Hepatocyte (in vitro differentiated cells): Measurements from ENCODE around the gene KLHL20. TPM values are rescaled to one million over a fixed set of nuclear protein-coding genes. Genes with fewer than 3 reads are reported as not detected.
"Not testable (repeated sequence)": the region's sequence is repeated elsewhere in the genome, so short reads cannot be mapped to it uniquely, and the experiment has no call there.

Experiments used
- DNase-seq: peaks from one replicate; pipeline ENCODE4 v3.0.0-alpha.2; 2016; ENCODE audit warnings: low spot score
- H2AFZ ChIP-seq: fragments of 200-600 bp; sonication (generic); 2 replicates; pipeline ENCODE4 v1.6.0; 2016; ENCODE audit warnings: antibody characterized with exemption, mild to moderate bottlenecking
- H3K27ac ChIP-seq: fragments of 200-600 bp; sonication (generic); 2 replicates; pipeline ENCODE4 v1.5.1; 2016; ENCODE audit warnings: mild to moderate bottlenecking
- H3K27me3 ChIP-seq: fragments of 200-600 bp; sonication (generic); 2 replicates; pipeline ENCODE4 v1.6.1; 2016
- H3K36me3 ChIP-seq: fragments of 200-600 bp; sonication (generic); replicated peaks from 2 replicates; pipeline ENCODE4 v1.5.1; 2016; ENCODE audit warnings: low read depth; ENCODE audit not compliant: insufficient read depth
- H3K4me1 ChIP-seq: fragments of 200-600 bp; sonication (generic); 2 replicates; pipeline ENCODE4 v1.5.1; 2016; ENCODE audit warnings: mild to moderate bottlenecking, moderate library complexity; ENCODE audit not compliant: insufficient read depth
- H3K4me2 ChIP-seq: fragments of 200-600 bp; sonication (generic); 2 replicates; pipeline ENCODE4 v1.6.0; 2016
- H3K4me3 ChIP-seq: fragments of 200-600 bp; sonication (generic); 2 replicates; pipeline ENCODE4 v1.5.1; 2016; ENCODE audit warnings: mild to moderate bottlenecking
- H3K79me2 ChIP-seq: fragments of 200-600 bp; sonication (generic); 2 replicates; pipeline ENCODE4 v1.6.0; 2017; ENCODE audit warnings: mild to moderate bottlenecking
- H3K9me2 ChIP-seq: fragments of 200-600 bp; sonication (generic); replicated peaks from 2 replicates; pipeline ENCODE4 v1.6.0; 2017; ENCODE audit warnings: mild to moderate bottlenecking; ENCODE audit not compliant: insufficient read depth
- H3K9me3 ChIP-seq: fragments of 200-600 bp; sonication (generic); 2 replicates; pipeline ENCODE4 v1.5.1; 2016; ENCODE audit warnings: low read depth, mild to moderate bottlenecking
- H4K20me1 ChIP-seq: fragments of 200-600 bp; sonication (generic); 2 replicates; pipeline ENCODE4 v1.6.0; 2016; ENCODE audit warnings: mild to moderate bottlenecking; ENCODE audit not compliant: insufficient read depth, poor library complexity, severe bottlenecking
- CTCF ChIP-seq: fragments of 200-600 bp; sonication (generic); IDR thresholded peaks from 2 replicates; pipeline ENCODE4 v1.5.1; 2016; ENCODE audit warnings: antibody characterized with exemption, mild to moderate bottlenecking; ENCODE audit not compliant: poor library complexity
- EZH2 ChIP-seq: fragments of 200-600 bp; sonication (generic); IDR thresholded peaks from 2 replicates; pipeline ENCODE4 v1.6.1; 2016; ENCODE audit warnings: antibody characterized with exemption, mild to moderate bottlenecking, borderline replicate concordance
- EZH2phosphoT487 ChIP-seq: fragments of 200-600 bp; sonication (generic); IDR thresholded peaks from one replicate; pipeline ENCODE4 v1.6.1; 2018; ENCODE audit warnings: antibody characterized with exemption, mild to moderate bottlenecking, low read depth, moderate library complexity; ENCODE audit not compliant: unreplicated experiment, severe bottlenecking
- whole genome bisulfite sequencing: methylation state at CpG from one replicate; pipeline ENCODE4 v1.1.6; 2016; ENCODE audit warnings: low lambda C conversion rate; ENCODE audit errors: missing lambda C conversion rate; 5-methylcytosine and 5-hydroxymethylcytosine counted together
- polyA plus RNA-seq: library from polyadenylated mRNA; unstranded; fragments of >200 nt; fragmentation: Nextera tagmentation; extraction: Ambion mirVana; gene quantifications from 2 replicates; pipeline ENCODE4 v1.2.1, GENCODE V29; 2016
- total RNA-seq: library from RNA; depleted of rRNA; stranded (reverse); fragments of >200 nt; gene quantifications from 2 replicates; pipeline ENCODE4 v1.2.3, GENCODE V29; 2014

Gene KLHL20
- total and polyA plus RNA-seq, 2 experiments from 2014 or later = 10.0 to 23.1 TPM

- WGBS = 98% methylated on average over 2 of the region's 2 CpGs
- H3K4me1 ChIP-seq = no peaks in the 10 kb centered on the region
- H3K79me2 ChIP-seq = no peaks in the 10 kb centered on the region
- H3K9me3 ChIP-seq = no peaks in the 10 kb centered on the region
- H2AFZ ChIP-seq = no peak overlapping the region
- no peak for DNase-seq
- no peak overlapping the region for H3K4me2 ChIP-seq
- no peaks in the 10 kb centered on the region for H4K20me1 ChIP-seq
- TF ChIP-seq EZH2 (no peak), CTCF (no peak), EZH2phosphoT487 (no peak)
- no peaks in the 10 kb centered on the region for H3K27me3 ChIP-seq
- no peaks in the 10 kb centered on the region for H3K9me2 ChIP-seq
- H3K27ac ChIP-seq = no peak overlapping the region
- H3K4me3 ChIP-seq = no peak overlapping the region
- H3K36me3 ChIP-seq = no peaks in the 10 kb centered on the region
These were observed 75.1 kb downstream of the KLHL20 start for GRCh38 chr1:173789841-173790240.

GRCh38 chr1:173798078-173798477, 83.3 kb downstream of the KLHL20 start:
- Histone ChIP-seq H4K20me1 (no peaks in the 10 kb centered on the region), H3K27me3 (no peaks in the 10 kb centered on the region), H3K4me3 (no peak overlapping the region), H3K36me3 (no peaks in the 10 kb centered on the region), H3K27ac (no peak overlapping the region), H3K9me2 (no peaks in the 10 kb centered on the region), H3K79me2 (no peaks in the 10 kb centered on the region), H3K9me3 (no peaks in the 10 kb centered on the region), H3K4me2 (no peak overlapping the region), H3K4me1 (no peaks in the 10 kb centered on the region), H2AFZ (no peak overlapping the region)
- DNase-seq = no peak
- TF ChIP-seq EZH2phosphoT487 (no peak), CTCF (no peak), EZH2 (no peak)

- H3K4me1 ChIP-seq, H3K27me3 ChIP-seq, H3K36me3 ChIP-seq, H3K4me3 ChIP-seq, H3K9me3 ChIP-seq, H2AFZ ChIP-seq, DNase-seq, H3K79me2 ChIP-seq, H3K4me2 ChIP-seq, H3K27ac ChIP-seq, H3K9me2 ChIP-seq, H4K20me1 ChIP-seq: not testable (repeated sequence)
- WGBS = 96% methylated on average over 1 of the region's 1 CpG
These were observed 85.2 kb downstream of the KLHL20 start for GRCh38 chr1:173799995-173800394.

GRCh38 chr1:173802961-173803360, 88.2 kb downstream of the KLHL20 start:
- Histone ChIP-seq H3K4me1 (no peaks in the 10 kb centered on the region), H3K4me3 (no peak overlapping the region), H3K27me3 (no peaks in the 10 kb centered on the region), H3K79me2 (no peaks in the 10 kb centered on the region), H3K9me2 (no peaks in the 10 kb centered on the region), H3K36me3 (no peaks in the 10 kb centered on the region), H3K4me2 (no peak overlapping the region), H2AFZ (no peak overlapping the region), H3K27ac (no peak overlapping the region), H3K9me3 (no peaks in the 10 kb centered on the region), H4K20me1 (no peaks in the 10 kb centered on the region)
- no peak for TF ChIP-seq EZH2
- no peak for TF ChIP-seq CTCF
- no peak for TF ChIP-seq EZH2phosphoT487
- 100% methylated on average over 2 of the region's 2 CpGs for WGBS
- DNase-seq = no peak

GRCh38 chr1:173813654-173814053, 98.9 kb downstream of the KLHL20 start:
- H3K4me2 ChIP-seq, H3K4me3 ChIP-seq, H4K20me1 ChIP-seq, H3K36me3 ChIP-seq, H3K9me2 ChIP-seq, H3K27ac ChIP-seq, H2AFZ ChIP-seq, H3K4me1 ChIP-seq, DNase-seq, H3K27me3 ChIP-seq, H3K9me3 ChIP-seq: not testable (repeated sequence)
- 99% methylated on average over 5 of the region's 5 CpGs for WGBS
- H3K79me2 ChIP-seq = peaks cover 36% of the 10 kb centered on the region
